Endothelial cell of umbilical vein (primary cell): Measurements from ENCODE around the gene MDP1. TPM values are rescaled to one million over a fixed set of nuclear protein-coding genes. Genes with fewer than 3 reads are reported as not detected.

Experiments
- BruUV-seq: library from RNA; stranded (reverse); fragments of 400-500 nt; replicated peaks from 2 replicates; lab custom pipeline; 2021; lab: Mats Ljungman, UMichigan
- CTCF ChIA-PET: fragments of 300-600, 350-600 bp; sonication (Branson Sonifier 250); formaldehyde crosslinking; loops from one replicate; lab custom pipeline; 2021; ENCODE audit warnings: antibody characterized with exemption, inconsistent platforms; lab: Charles Lee
- POLR2A ChIA-PET: fragments of 300-600, 350-600 bp; sonication (Branson Sonifier 250); formaldehyde crosslinking; loops from one replicate; lab custom pipeline; 2021; ENCODE audit warnings: antibody characterized with exemption, inconsistent platforms; lab: Charles Lee
- DNase-seq: peaks from one replicate; pipeline ENCODE4 v3.0.0-alpha.2; 2011; ENCODE audit warnings: low read depth, low spot score
- FAIRE-seq: peaks from 2 replicates; lab custom pipeline; 2011; peaks lifted over from hg19 to GRCh38; lab: Jason Lieb, UNC
- H2AFZ ChIP-seq: 2 replicates; pipeline ENCODE4 v1.6.0; 2012; ENCODE audit warnings: low read depth, low read length, control low read depth, inconsistent platforms
- H3K27ac ChIP-seq: 2 replicates; pipeline ENCODE4 v1.5.1; 2011; ENCODE audit warnings: low read depth, mild to moderate bottlenecking, control low read depth, low read length, moderate library complexity; ENCODE audit not compliant: insufficient read depth
- H3K27me3 ChIP-seq, 2 experiments: 2 replicates each; pipeline versions ENCODE4 v1.6.0 to v1.6.1; 2011; ENCODE audit warnings: low read length in 2 of 2, mixed read lengths in 1 of 2; ENCODE audit not compliant: control insufficient read depth in 2 of 2, insufficient read depth in 2 of 2
- H3K36me3 ChIP-seq, 2 experiments: 2 replicates in 1 of 2; 3 replicates in 1 of 2; pipeline ENCODE4 v1.5.1; 2011; ENCODE audit warnings: low read length in 2 of 2, mild to moderate bottlenecking in 1 of 2, moderate library complexity in 1 of 2; ENCODE audit not compliant: control insufficient read depth in 2 of 2, insufficient read depth in 2 of 2; ENCODE audit errors: extremely low read depth in 1 of 2
- H3K4me1 ChIP-seq: 3 replicates; pipeline ENCODE4 v1.5.1; 2011; ENCODE audit warnings: mild to moderate bottlenecking, low read length; ENCODE audit not compliant: control insufficient read depth, insufficient read depth; ENCODE audit errors: extremely low read depth
- H3K4me2 ChIP-seq: 2 replicates; pipeline ENCODE4 v1.6.1; 2011; ENCODE audit warnings: low read length, control low read depth, mixed read lengths; ENCODE audit not compliant: insufficient read depth
- H3K4me3 ChIP-seq, 3 experiments: fragments of 200-600 bp in 1 of 3; sonication (generic), shearing (Covaris generic) in 1 of 3; replicated peaks in 1 of 3; 2 replicates each; pipeline ENCODE4 v1.5.1; 2011 to 2016; ENCODE audit warnings: control low read depth in 3 of 3, low read length in 3 of 3, mild to moderate bottlenecking in 2 of 3, inconsistent platforms in 1 of 3, low read depth in 1 of 3, moderate library complexity in 1 of 3; ENCODE audit not compliant: insufficient read depth in 1 of 3
- H3K79me2 ChIP-seq: 2 replicates; pipeline ENCODE4 v1.6.0; 2012; ENCODE audit warnings: low read length, inconsistent platforms; ENCODE audit not compliant: control insufficient read depth, insufficient read depth
- H3K9ac ChIP-seq: replicated peaks from 2 replicates; pipeline ENCODE3; 2011; ENCODE audit warnings: low read length, control low read depth; ENCODE audit not compliant: insufficient read depth; ENCODE audit errors: extremely low read depth
- H3K9me1 ChIP-seq: replicated peaks from 3 replicates; pipeline ENCODE4 v1.6.0; 2011; ENCODE audit warnings: mild to moderate bottlenecking, low read length; ENCODE audit not compliant: control insufficient read depth, insufficient read depth; ENCODE audit errors: extremely low read depth
- H3K9me3 ChIP-seq: replicated peaks from 2 replicates; pipeline ENCODE4 v1.5.1; 2012; ENCODE audit warnings: low read length, inconsistent platforms; ENCODE audit not compliant: control insufficient read depth, insufficient read depth
- H4K20me1 ChIP-seq: replicated peaks from 2 replicates; pipeline ENCODE3; 2011; ENCODE audit warnings: mild to moderate bottlenecking, low read length; ENCODE audit not compliant: control insufficient read depth, insufficient read depth; ENCODE audit errors: extremely low read depth
- EZH2 ChIP-seq: IDR thresholded peaks from 2 replicates; pipeline ENCODE4 v1.6.1; 2012; ENCODE audit warnings: borderline replicate concordance, low read depth, mild to moderate bottlenecking, moderate library complexity, low read length, inconsistent platforms; ENCODE audit not compliant: severe bottlenecking
- FOS ChIP-seq: IDR thresholded peaks from 2 replicates; pipeline ENCODE4 v1.6.1; 2011; ENCODE audit warnings: mild to moderate bottlenecking, low read length, moderate library complexity, borderline replicate concordance; ENCODE audit not compliant: insufficient read depth
- GATA2 ChIP-seq: IDR thresholded peaks from 2 replicates; pipeline ENCODE4 v1.7.0; 2011; ENCODE audit warnings: low read depth, mild to moderate bottlenecking, moderate library complexity, mixed read lengths, low read length; ENCODE audit not compliant: insufficient read length, insufficient read depth
- JUN ChIP-seq: IDR thresholded peaks from 2 replicates; pipeline ENCODE4 v1.6.1; 2011; ENCODE audit warnings: borderline replicate concordance, low read depth; ENCODE audit not compliant: insufficient read length, insufficient read depth
- MYC ChIP-seq: IDR thresholded peaks from one replicate; pipeline ENCODE4 v1.6.1; 2011; ENCODE audit warnings: mild to moderate bottlenecking, low read depth, low read length
- POLR2A ChIP-seq: IDR thresholded peaks from 2 replicates; pipeline ENCODE4 v1.6.1; 2012; ENCODE audit warnings: low read depth, mild to moderate bottlenecking, control low read depth, low read length
- POLR2AphosphoS5 ChIP-seq: IDR thresholded peaks from 2 replicates; pipeline ENCODE4 v1.6.1; 2012; ENCODE audit warnings: low read depth, mild to moderate bottlenecking, control low read depth, low read length, moderate library complexity; ENCODE audit not compliant: insufficient read depth
- dilution Hi-C: fragments of 300-500 bp; cut with MboI; formaldehyde crosslinking; loops from one replicate; pipeline ENCODE4 v1.15.0; 2019; ENCODE audit warnings: low sequenced_read_pairs; ENCODE audit not compliant: extremely low pct_ligation_motif_present
- intact Hi-C: fragments of 100-400 bp; cut with micrococcal nuclease; formaldehyde crosslinking; loops from one replicate; pipeline ENCODE4 v1.10.0; 2022
- polyA plus RNA-seq, 4 experiments: library from polyadenylated mRNA; depleted of rRNA in 3 of 4; stranded (reverse) in 3 of 4; unstranded in 1 of 4; fragments of >200 nt; gene quantifications; 2 replicates each; pipeline versions ENCODE4 v1.2.1 to v1.2.3, GENCODE V29; 2011 to 2012; ENCODE audit warnings: missing spikeins in 1 of 4
- total RNA-seq: library from RNA; stranded (reverse); gene quantifications from 2 replicates; pipeline ENCODE4 v1.2.3, GENCODE V29; 2021
- TF ChIP-seq, protein P1 (sequence below): IDR thresholded peaks from 2 replicates; pipeline ENCODE4 v1.6.1; 2011; ENCODE audit not compliant: insufficient read depth, insufficient read length
- TF ChIP-seq, protein P2 (sequence below), 2 donors: IDR thresholded peaks; 1 replicate in 1 of 2; 2 replicates in 1 of 2; pipeline ENCODE4 v1.5.1; 2011; ENCODE audit warnings: low read length in 2 of 2, mild to moderate bottlenecking in 2 of 2, moderate library complexity in 2 of 2, control low read depth in 1 of 2, inconsistent platforms in 1 of 2, low read depth in 1 of 2; ENCODE audit not compliant: insufficient read depth in 1 of 2; ENCODE audit errors: extremely low read depth in 1 of 2

Gene MDP1
- total and polyA plus RNA-seq, 2 donors (not counting 3 experiments of a cell fraction or from before 2014, with no cell fraction given), result 8.1 to 22.7 TPM

DNA sequence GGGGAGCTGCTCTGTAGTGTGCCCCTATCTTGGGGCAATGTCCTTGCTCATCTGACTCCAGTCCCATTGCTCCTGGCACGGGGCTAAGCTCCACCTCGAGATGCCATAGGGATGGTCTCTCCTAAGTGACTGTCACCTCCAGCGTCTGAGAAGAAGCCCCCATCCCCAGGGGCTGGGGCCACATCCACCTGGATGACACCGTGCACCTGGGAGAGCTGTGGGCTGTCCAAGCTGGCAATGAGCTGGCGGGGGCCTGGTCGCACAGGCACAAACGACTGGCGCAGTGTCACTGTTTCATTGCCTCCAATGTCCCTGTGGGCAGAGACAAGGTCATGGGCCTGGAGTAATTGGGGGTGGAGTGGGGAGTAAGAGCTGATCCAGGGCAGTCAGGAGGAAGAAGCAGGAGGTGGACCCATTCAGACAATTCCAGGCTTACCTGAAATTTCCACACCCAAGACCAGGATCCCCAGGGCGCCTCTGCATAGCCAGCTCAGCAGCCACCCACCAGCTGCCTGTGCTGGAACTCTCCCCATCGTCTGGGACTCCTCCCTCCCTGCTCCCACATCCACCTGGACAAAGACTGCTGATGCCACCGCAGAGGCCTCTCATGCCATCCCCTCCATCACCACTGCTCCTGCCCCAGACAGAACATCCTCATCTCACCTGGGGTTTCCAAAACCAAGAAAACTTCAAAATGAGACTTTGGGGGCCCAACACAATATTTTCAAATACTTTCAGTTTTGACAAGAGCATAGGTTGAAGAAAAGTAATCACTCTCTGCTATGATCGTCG is 33.6 kb upstream of the MDP1 start:
- DNase-seq, result no peak
- H4K20me1 ChIP-seq, result no peaks in the 10 kb centered on the region
- BruUV-seq, result no TSS peak
- H3K9ac ChIP-seq, result no peak overlapping the region
- no peak overlapping the region for H2AFZ ChIP-seq
- no peak for FAIRE-seq
- no peaks in the 10 kb centered on the region for H3K79me2 ChIP-seq
- ChIA-PET CTCF (interaction anchor here (1.5 to 13.0 kb wide), 3 partner anchors 50 to 187 kb away, joined by 4 to 199 read pairs (median 4); partner anchors contain the start of genes CIDEB, DHRS1 and NOP9), POLR2A (no interaction called here)
- no peaks in the 10 kb centered on the region for H3K9me3 ChIP-seq
- intact Hi-C loops, result no loop called here
- no peak overlapping the region for H3K4me2 ChIP-seq
- no peak overlapping the region for H3K27ac ChIP-seq
- no peaks in the 10 kb centered on the region for H3K4me1 ChIP-seq
- dilution Hi-C loops, result no loop called here
- no peaks in the 10 kb centered on the region for H3K9me1 ChIP-seq
- peaks cover 0 to 3% of the 10 kb centered on the region in 2 experiments for H3K36me3 ChIP-seq
- no peak overlapping the region for H3K4me3 ChIP-seq
- no peak for TF ChIP-seq POLR2A
- TF ChIP-seq POLR2AphosphoS5, result no peak
- TF ChIP-seq FOS, result no peak
- no peaks in the 10 kb centered on the region for H3K27me3 ChIP-seq

DNA sequence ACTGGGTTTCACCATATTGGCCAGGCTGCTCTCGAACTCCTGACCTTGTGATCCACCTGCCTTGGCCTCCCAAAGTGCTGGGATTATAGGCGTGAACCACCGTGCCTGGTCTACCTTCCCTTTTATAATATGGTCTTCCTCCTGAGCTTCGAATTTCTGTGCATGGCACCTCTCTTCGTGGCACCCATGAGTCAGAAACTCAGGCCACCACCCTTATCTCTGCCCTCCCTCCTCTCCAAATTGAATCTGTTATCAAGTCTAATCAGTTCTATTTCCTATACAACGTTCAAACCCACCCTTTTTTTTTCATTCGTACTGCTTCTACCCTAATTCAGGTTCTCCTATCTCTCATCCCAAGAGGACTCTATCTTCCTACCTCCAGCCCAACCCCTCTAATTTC is 31.6 kb upstream of the MDP1 start:
- intact Hi-C loops, result no loop called here

More for the DNA sequence above, 31.6 kb upstream of the MDP1 start:
- DNase-seq (no peak), FAIRE-seq (no peak)
- TF ChIP-seq GATA2, result no peak
- no peak for TF ChIP-seq JUN
- TF ChIP-seq POLR2A, result no peak
- TF ChIP-seq, protein P1, sequence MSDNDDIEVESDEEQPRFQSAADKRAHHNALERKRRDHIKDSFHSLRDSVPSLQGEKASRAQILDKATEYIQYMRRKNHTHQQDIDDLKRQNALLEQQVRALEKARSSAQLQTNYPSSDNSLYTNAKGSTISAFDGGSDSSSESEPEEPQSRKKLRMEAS, result no peak
- TF ChIP-seq MYC, result no peak
- TF ChIP-seq FOS, result no peak
- TF ChIP-seq, protein P2, sequence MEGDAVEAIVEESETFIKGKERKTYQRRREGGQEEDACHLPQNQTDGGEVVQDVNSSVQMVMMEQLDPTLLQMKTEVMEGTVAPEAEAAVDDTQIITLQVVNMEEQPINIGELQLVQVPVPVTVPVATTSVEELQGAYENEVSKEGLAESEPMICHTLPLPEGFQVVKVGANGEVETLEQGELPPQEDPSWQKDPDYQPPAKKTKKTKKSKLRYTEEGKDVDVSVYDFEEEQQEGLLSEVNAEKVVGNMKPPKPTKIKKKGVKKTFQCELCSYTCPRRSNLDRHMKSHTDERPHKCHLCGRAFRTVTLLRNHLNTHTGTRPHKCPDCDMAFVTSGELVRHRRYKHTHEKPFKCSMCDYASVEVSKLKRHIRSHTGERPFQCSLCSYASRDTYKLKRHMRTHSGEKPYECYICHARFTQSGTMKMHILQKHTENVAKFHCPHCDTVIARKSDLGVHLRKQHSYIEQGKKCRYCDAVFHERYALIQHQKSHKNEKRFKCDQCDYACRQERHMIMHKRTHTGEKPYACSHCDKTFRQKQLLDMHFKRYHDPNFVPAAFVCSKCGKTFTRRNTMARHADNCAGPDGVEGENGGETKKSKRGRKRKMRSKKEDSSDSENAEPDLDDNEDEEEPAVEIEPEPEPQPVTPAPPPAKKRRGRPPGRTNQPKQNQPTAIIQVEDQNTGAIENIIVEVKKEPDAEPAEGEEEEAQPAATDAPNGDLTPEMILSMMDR (IDR thresholded peaks at IDR 0.05; ENCODE audit: extremely low read depth in 1 of 2, insufficient read depth in 1 of 2, low read depth in 1 of 2, low read length in 2 of 2), result no peak
- TF ChIP-seq EZH2, result no peak
- TF ChIP-seq POLR2AphosphoS5, result no peak
- H3K27me3 ChIP-seq, result no peaks in the 10 kb centered on the region
- no peak overlapping the region for H2AFZ ChIP-seq
- no peaks in the 10 kb centered on the region for H4K20me1 ChIP-seq
- H3K4me3 ChIP-seq, result no peak overlapping the region
- dilution Hi-C loops, result no loop called here
- no TSS peak for BruUV-seq
- H3K9me3 ChIP-seq, result no peaks in the 10 kb centered on the region
- no peak overlapping the region for H3K27ac ChIP-seq
- ChIA-PET CTCF (interaction anchor here (1.7 to 13.0 kb wide), 3 partner anchors 24 to 60 kb away, joined by 7 to 199 read pairs (median 11); partner anchors contain the start of genes CIDEB, DHRS1, NOP9 and RABGGTA), POLR2A (no interaction called here)
- no peaks in the 10 kb centered on the region for H3K79me2 ChIP-seq
- H3K4me2 ChIP-seq, result no peak overlapping the region
- peaks cover 9% of the 10 kb centered on the region for H3K4me1 ChIP-seq
- no peak overlapping the region for H3K9ac ChIP-seq
- no peaks in the 10 kb centered on the region for H3K9me1 ChIP-seq
- H3K36me3 ChIP-seq, result no peaks in the 10 kb centered on the region
